ENCODE results near the gene IMMP2L. TPM values are rescaled to one million over a fixed set of nuclear protein-coding genes. Genes with fewer than 3 reads are reported as not detected.

IMMP2L gene
- total and polyA plus RNA-seq, 8 donors: 2.5 to 40.8 (median 20.0) TPM; not detected in 1

- Histone ChIP-seq H3K4me1 (peaks cover 0 to 3% (median 0%) of the 10 kb centered on the region in 4 donors), H3K27ac (no peak overlapping the region), H3K9me3 (no peaks in the 10 kb centered on the region), H3K4me3 (no peak overlapping the region), H3K27me3 (no peaks in the 10 kb centered on the region), H3K36me3 (no peaks in the 10 kb centered on the region)
- WGBS, 5 donors: 86 to 98% (median 96%) methylated on average over 3 of the region's 3 CpGs
- intact Hi-C loops (cut with DNase I; ENCODE audit: low total_unique reads): no loop called here
- no peak for DNase-seq
- no peak for TF ChIP-seq CTCF (IDR thresholded peaks at IDR 0.05)
- TF ChIP-seq POLR2A (IDR thresholded peaks at IDR 0.05): no peak
- no peak for TF ChIP-seq EP300 (IDR thresholded peaks at IDR 0.05)
Measured at GRCh38 chr7:110771717-110772116, 790.6 kb downstream of the IMMP2L start.

GRCh38 chr7:110767550-110768110, 794.7 kb downstream of the IMMP2L start:
- Histone ChIP-seq H3K27me3 (no peaks in the 10 kb centered on the region), H3K4me3 (no peak overlapping the region), H3K36me3 (no peaks in the 10 kb centered on the region), H3K9me3 (no peaks in the 10 kb centered on the region), H3K4me1 (peaks cover 0 to 4% (median 0%) of the 10 kb centered on the region in 4 donors), H3K27ac (no peak overlapping the region)
- intact Hi-C loops (cut with DNase I; ENCODE audit: low total_unique reads): no loop called here
- TF ChIP-seq POLR2A (IDR thresholded peaks at IDR 0.05) (no peak), EP300 (IDR thresholded peaks at IDR 0.05) (no peak), CTCF (IDR thresholded peaks at IDR 0.05) (no peak), POLR2AphosphoS5 (IDR thresholded peaks at IDR 0.05) (no peak)
- DNase-seq: no peak
- WGBS, 5 donors: 76 to 82% (median 80%) methylated on average over 3 of the region's 3 CpGs

GRCh38 chr7:110766864-110767263, 795.4 kb downstream of the IMMP2L start:
- Histone ChIP-seq H3K36me3 (no peaks in the 10 kb centered on the region), H3K9me3 (no peaks in the 10 kb centered on the region), H3K27me3 (no peaks in the 10 kb centered on the region), H3K4me1 (peaks cover 0 to 4% (median 0%) of the 10 kb centered on the region in 4 donors), H3K27ac (no peak overlapping the region), H3K4me3 (no peak overlapping the region)
- WGBS, 5 donors: 14 to 70% (median 34%) methylated on average over 2 of the region's 2 CpGs
- DNase-seq: peak in 1 of 2 donors; percentile 49
- intact Hi-C loops (cut with DNase I; ENCODE audit: low total_unique reads): no loop called here
- no peak for TF ChIP-seq EP300 (IDR thresholded peaks at IDR 0.05)
- no peak for TF ChIP-seq CTCF (IDR thresholded peaks at IDR 0.05)
- TF ChIP-seq POLR2AphosphoS5 (IDR thresholded peaks at IDR 0.05): no peak
- TF ChIP-seq POLR2A (IDR thresholded peaks at IDR 0.05): no peak

GRCh38 chr7:110764852-110765251, 797.4 kb downstream of the IMMP2L start:
- no peaks in the 10 kb centered on the region for H3K36me3 ChIP-seq
- H3K27me3 ChIP-seq: no peaks in the 10 kb centered on the region
- H3K4me1 ChIP-seq: peaks cover 0 to 4% (median 0%) of the 10 kb centered on the region in 4 donors
- no peak for TF ChIP-seq CTCF (IDR thresholded peaks at IDR 0.05)
- no peak for TF ChIP-seq POLR2AphosphoS5 (IDR thresholded peaks at IDR 0.05)
- no peak for TF ChIP-seq POLR2A (IDR thresholded peaks at IDR 0.05)
- TF ChIP-seq EP300 (IDR thresholded peaks at IDR 0.05): no peak
- no peak overlapping the region for H3K4me3 ChIP-seq
- no peaks in the 10 kb centered on the region for H3K9me3 ChIP-seq
- 93 to 94% (median 93%) methylated on average over 3 of the region's 3 CpGs for WGBS, 5 donors
- no peak overlapping the region for H3K27ac ChIP-seq
- DNase-seq: no peak
- intact Hi-C loops (cut with DNase I; ENCODE audit: low total_unique reads): no loop called here
